Epidermal melanocyte (primary cell): Measurements from ENCODE around the gene HIF3A.
"Not testable (repeated sequence)": the region's sequence is repeated elsewhere in the genome, so short reads cannot be mapped to it uniquely, and the experiment has no call there.

Experiments used
- DNase-seq: peaks from one replicate; pipeline ENCODE4 v3.0.0; 2011; ENCODE audit warnings: low spot score; ENCODE audit not compliant: insufficient read length

HIF3A gene

GRCh38 chr19:46356149-46357055, 59.6 kb downstream of the HIF3A start:
- no peak for DNase-seq

GRCh38 chr19:46357846-46358583, 61.2 kb downstream of the HIF3A start:
- DNase-seq: no peak

- DNase-seq: no peak
Measured at GRCh38 chr19:46361915-46362314, 65.1 kb downstream of the HIF3A start.

- DNase-seq: no peak
Measured at GRCh38 chr19:46364359-46364758, 67.5 kb downstream of the HIF3A start.

- no peak for DNase-seq
Measured at GRCh38 chr19:46365561-46365960, 68.7 kb downstream of the HIF3A start.

GRCh38 chr19:46366620-46367292, 69.9 kb downstream of the HIF3A start:
- DNase-seq: no peak

GRCh38 chr19:46367426-46367825, 70.6 kb downstream of the HIF3A start:
- no peak for DNase-seq

GRCh38 chr19:46368116-46368515, 71.3 kb downstream of the HIF3A start:
- DNase-seq: no peak

- no peak for DNase-seq
Measured at GRCh38 chr19:46369817-46370216, 73.0 kb downstream of the HIF3A start.

- DNase-seq: no peak
Measured at GRCh38 chr19:46371371-46371901, 74.6 kb downstream of the HIF3A start.

- no peak for DNase-seq
Measured at GRCh38 chr19:46372901-46373490, 76.2 kb downstream of the HIF3A start.

GRCh38 chr19:46373491-46374359, 76.9 kb downstream of the HIF3A start:
- no peak for DNase-seq

GRCh38 chr19:46374536-46375475, 78.0 kb downstream of the HIF3A start:
- DNase-seq: no peak

GRCh38 chr19:46375476-46376067, 78.7 kb downstream of the HIF3A start:
- not testable (repeated sequence) for DNase-seq

- no peak for DNase-seq
Measured at GRCh38 chr19:46376241-46377153, 79.7 kb downstream of the HIF3A start.

GRCh38 chr19:46378268-46378667, 81.4 kb downstream of the HIF3A start:
- DNase-seq: peak; percentile 45

- no peak for DNase-seq
Measured at GRCh38 chr19:46380690-46381089, 83.8 kb downstream of the HIF3A start.

GRCh38 chr19:46381346-46381745, 84.5 kb downstream of the HIF3A start:
- no peak for DNase-seq
